ENCODE measurements around the gene WNT6. TPM values are rescaled to one million over a fixed set of nuclear protein-coding genes. Genes with fewer than 3 reads are reported as not detected.

Gene WNT6
- polyA plus RNA-seq, 1 donor = 0.12 TPM

- DNase-seq = no peak
These were observed 18.3 kb downstream of the WNT6 start for GRCh38 chr2:218877891-218878290.

GRCh38 chr2:218878486-218878885, 18.9 kb downstream of the WNT6 start:
- DNase-seq = no peak

GRCh38 chr2:218878926-218879761, 19.5 kb downstream of the WNT6 start:
- DNase-seq = no peak

- DNase-seq = no peak
These were observed 20.1 kb downstream of the WNT6 start for GRCh38 chr2:218879776-218880101.

GRCh38 chr2:218880102-218880858, 20.7 kb downstream of the WNT6 start, which contains the start of gene WNT10A:
Gene WNT10A (plus strand): TSS chr2:218880852. CDS start chr2:218880996, 144 bp downstream.
- DNase-seq = no peak

- no peak for DNase-seq
These were observed 21.4 kb downstream of the WNT6 start for GRCh38 chr2:218880859-218881594.

GRCh38 chr2:218881744-218882460, 22.3 kb downstream of the WNT6 start:
- DNase-seq = no peak

- no peak for DNase-seq
These were observed 22.8 kb downstream of the WNT6 start for GRCh38 chr2:218882461-218882816.

- no peak for DNase-seq
These were observed 23.3 kb downstream of the WNT6 start for GRCh38 chr2:218882866-218883366.

- no peak for DNase-seq
These were observed 24.2 kb downstream of the WNT6 start for GRCh38 chr2:218883491-218884490.

- no peak for DNase-seq
These were observed 24.9 kb downstream of the WNT6 start for GRCh38 chr2:218884519-218884918.

GRCh38 chr2:218885981-218886947, 26.7 kb downstream of the WNT6 start:
- DNase-seq = no peak

- no peak for DNase-seq
These were observed 27.5 kb downstream of the WNT6 start for GRCh38 chr2:218887079-218887478.

- no peak for DNase-seq
These were observed 28.7 kb downstream of the WNT6 start for GRCh38 chr2:218888341-218888740.

- no peak for DNase-seq
These were observed 30.3 kb downstream of the WNT6 start for GRCh38 chr2:218889937-218890336.

GRCh38 chr2:218890369-218890768, 30.8 kb downstream of the WNT6 start:
- no peak for DNase-seq

- no peak for DNase-seq
These were observed 31.9 kb downstream of the WNT6 start for GRCh38 chr2:218891275-218892135.

- DNase-seq = peak; percentile 66
These were observed 33.2 kb downstream of the WNT6 start for GRCh38 chr2:218892693-218893348.

Measured in left kidney (tissue), 2 donors.